SK-N-SH treated with all-trans-retinoic acid at 6 μM for 48 hours (cell line): ENCODE results near the gene TRIM50.

Experiments
- ARNTL ChIP-seq: fragments of 450-650 bp; formaldehyde crosslinking; IDR thresholded peaks from 2 replicates; pipeline ENCODE4 v1.5.0; 2020; ENCODE audit warnings: low read depth, mild to moderate bottlenecking, moderate library complexity, borderline replicate concordance
- CREB5 ChIP-seq: fragments of 250-450 bp; sonication (Bioruptor Pico); IDR thresholded peaks from 2 replicates; pipeline ENCODE4 v1.5.1; 2020; ENCODE audit warnings: low read depth, mild to moderate bottlenecking, moderate library complexity
- OSR1 ChIP-seq: fragments of 250-450 bp; sonication (Bioruptor Pico); IDR thresholded peaks from 2 replicates; pipeline ENCODE4 v1.8.0; 2022; ENCODE audit warnings: moderate library complexity, mild to moderate bottlenecking, inconsistent platforms
- TCF4 ChIP-seq: fragments of 250-450 bp; sonication (Bioruptor Pico); IDR thresholded peaks from 2 replicates; pipeline ENCODE4 v1.8.0; 2021; ENCODE audit warnings: mild to moderate bottlenecking, moderate library complexity, borderline replicate concordance
- ZC3H10 ChIP-seq: fragments of 250-450 bp; sonication (Bioruptor Pico); IDR thresholded peaks from 2 replicates; pipeline ENCODE4 v1.5.1; 2021; ENCODE audit warnings: mild to moderate bottlenecking, moderate library complexity
- ZFP3 ChIP-seq: fragments of 250-450 bp; sonication (Bioruptor Pico); IDR thresholded peaks from 2 replicates; pipeline ENCODE4 v1.5.0; 2020; ENCODE audit warnings: mild to moderate bottlenecking, moderate library complexity
- ZFP30 ChIP-seq: fragments of 450-650 bp; formaldehyde crosslinking; IDR thresholded peaks from 2 replicates; pipeline ENCODE4 v1.5.0; 2022; ENCODE audit warnings: mild to moderate bottlenecking, moderate library complexity
- TF ChIP-seq, protein P1 (sequence below): fragments of 250-450 bp; sonication (Bioruptor Pico); IDR thresholded peaks from 2 replicates; pipeline ENCODE4 v1.8.0; 2020; ENCODE audit warnings: mild to moderate bottlenecking, moderate library complexity, borderline replicate concordance
- TF ChIP-seq, protein P2 (sequence below): fragments of 250-450 bp; sonication (Bioruptor Pico); IDR thresholded peaks from 2 replicates; pipeline ENCODE4 v1.8.0; 2021; ENCODE audit warnings: low read depth, mild to moderate bottlenecking, moderate library complexity, borderline replicate concordance

DNA sequence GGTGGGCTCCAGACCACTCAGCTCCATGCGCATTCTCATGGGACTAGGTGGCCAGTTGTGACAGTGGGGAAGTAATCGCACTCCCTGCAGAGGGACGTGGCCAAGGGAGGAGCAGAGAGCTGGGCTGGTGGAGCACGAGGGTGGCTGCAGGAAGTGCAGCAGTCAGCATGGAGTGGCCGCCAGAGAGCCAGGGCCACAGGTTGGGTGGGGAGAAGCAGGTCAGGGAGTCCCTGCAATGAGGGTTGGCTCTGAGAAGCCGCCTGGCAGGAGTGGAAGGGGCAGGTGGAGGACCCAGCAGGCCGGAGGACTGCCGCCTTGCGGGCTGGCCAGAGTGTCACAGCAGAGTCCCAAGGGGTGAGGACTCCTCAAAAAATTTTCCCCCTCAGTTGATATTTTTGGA lies 26.3 kb upstream of the TRIM50 start:
- TF ChIP-seq ZFP3 (CRISPR knock-in tag) (no peak), TCF4 (no peak), OSR1 (CRISPR knock-in tag) (no peak), ZC3H10 (CRISPR knock-in tag) (no peak), CREB5 (CRISPR knock-in tag) (no peak), ARNTL (CRISPR knock-in tag) (no peak), ZFP30 (no peak)
- TF ChIP-seq, protein P1, sequence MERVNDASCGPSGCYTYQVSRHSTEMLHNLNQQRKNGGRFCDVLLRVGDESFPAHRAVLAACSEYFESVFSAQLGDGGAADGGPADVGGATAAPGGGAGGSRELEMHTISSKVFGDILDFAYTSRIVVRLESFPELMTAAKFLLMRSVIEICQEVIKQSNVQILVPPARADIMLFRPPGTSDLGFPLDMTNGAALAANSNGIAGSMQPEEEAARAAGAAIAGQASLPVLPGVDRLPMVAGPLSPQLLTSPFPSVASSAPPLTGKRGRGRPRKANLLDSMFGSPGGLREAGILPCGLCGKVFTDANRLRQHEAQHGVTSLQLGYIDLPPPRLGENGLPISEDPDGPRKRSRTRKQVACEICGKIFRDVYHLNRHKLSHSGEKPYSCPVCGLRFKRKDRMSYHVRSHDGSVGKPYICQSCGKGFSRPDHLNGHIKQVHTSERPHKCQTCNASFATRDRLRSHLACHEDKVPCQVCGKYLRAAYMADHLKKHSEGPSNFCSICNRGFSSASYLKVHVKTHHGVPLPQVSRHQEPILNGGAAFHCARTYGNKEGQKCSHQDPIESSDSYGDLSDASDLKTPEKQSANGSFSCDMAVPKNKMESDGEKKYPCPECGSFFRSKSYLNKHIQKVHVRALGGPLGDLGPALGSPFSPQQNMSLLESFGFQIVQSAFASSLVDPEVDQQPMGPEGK (CRISPR knock-in tag), result no peak
- TF ChIP-seq, protein P2, sequence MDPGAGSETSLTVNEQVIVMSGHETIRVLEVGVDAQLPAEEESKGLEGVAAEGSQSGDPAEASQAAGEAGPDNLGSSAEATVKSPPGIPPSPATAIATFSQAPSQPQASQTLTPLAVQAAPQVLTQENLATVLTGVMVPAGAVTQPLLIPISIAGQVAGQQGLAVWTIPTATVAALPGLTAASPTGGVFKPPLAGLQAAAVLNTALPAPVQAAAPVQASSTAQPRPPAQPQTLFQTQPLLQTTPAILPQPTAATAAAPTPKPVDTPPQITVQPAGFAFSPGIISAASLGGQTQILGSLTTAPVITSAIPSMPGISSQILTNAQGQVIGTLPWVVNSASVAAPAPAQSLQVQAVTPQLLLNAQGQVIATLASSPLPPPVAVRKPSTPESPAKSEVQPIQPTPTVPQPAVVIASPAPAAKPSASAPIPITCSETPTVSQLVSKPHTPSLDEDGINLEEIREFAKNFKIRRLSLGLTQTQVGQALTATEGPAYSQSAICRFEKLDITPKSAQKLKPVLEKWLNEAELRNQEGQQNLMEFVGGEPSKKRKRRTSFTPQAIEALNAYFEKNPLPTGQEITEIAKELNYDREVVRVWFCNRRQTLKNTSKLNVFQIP (CRISPR knock-in tag), result no peak
